Fibroblast of lung (primary cell): Measurements from ENCODE around the gene PRKCA.

ENCODE experiments used
- CTCF ChIP-seq, 2 donors: IDR thresholded peaks in 1 of 2; conservative IDR thresholded peaks in 1 of 2; 1 replicate in 1 of 2; 2 replicates in 1 of 2; pipeline ENCODE4 v1.5.1; 2011 to 2012; ENCODE audit warnings: low read length in 2 of 2, control low read depth in 1 of 2, inconsistent platforms in 1 of 2, low read depth in 1 of 2, mild to moderate bottlenecking in 1 of 2
- EZH2 ChIP-seq: IDR thresholded peaks from 2 replicates; pipeline ENCODE4 v1.5.1; 2012; ENCODE audit warnings: low read length, control low read depth, mild to moderate bottlenecking; ENCODE audit errors: missing control alignments

- TF ChIP-seq CTCF (conservative IDR thresholded peaks at IDR 0.05 in 1 of 2, IDR thresholded peaks at IDR 0.05 in 1 of 2; ENCODE audit: low read depth in 1 of 2, low read length in 2 of 2) (no peak), EZH2 (no peak)
Observed at GRCh38 chr17:66671156-66671555, 368.7 kb downstream of the PRKCA start.
